Coronary artery (tissue), 2 donors: ENCODE measurements around the gene NIPBL.
"Not testable (repeated sequence)": the region's sequence is repeated elsewhere in the genome, so short reads cannot be mapped to it uniquely, and the experiment has no call there.

Experiments used
- DNase-seq: peaks from one replicate; pipeline ENCODE4 v3.0.0-alpha.2; 2017; ENCODE audit warnings: low spot score
- H3K27ac ChIP-seq, 2 donors: fragments of 200-600 bp; sonication (generic); one replicate each; pipeline ENCODE4 v1.5.1; 2016 to 2019
- H3K4me3 ChIP-seq: fragments of 200-600 bp; sonication (generic); 2 replicates; pipeline ENCODE4 v1.5.1; 2016; ENCODE audit warnings: mild to moderate bottlenecking, moderate library complexity
- CTCF ChIP-seq: fragments of 200-600 bp; sonication (generic); IDR thresholded peaks from one replicate; pipeline ENCODE4 v1.5.1; 2019; ENCODE audit warnings: antibody characterized with exemption

The NIPBL gene

GRCh38 chr5:36844305-36844704 is 32.3 kb upstream of the NIPBL start:
- H3K27ac ChIP-seq, result no peak overlapping the region
- TF ChIP-seq CTCF, result no peak
- H3K4me3 ChIP-seq, result no peak overlapping the region
- no peak for DNase-seq

GRCh38 chr5:36848545-36848944 is 28.0 kb upstream of the NIPBL start:
- H3K27ac ChIP-seq, H3K4me3 ChIP-seq, DNase-seq: not testable (repeated sequence)

GRCh38 chr5:36852903-36853302 is 23.7 kb upstream of the NIPBL start:
- H3K27ac ChIP-seq, DNase-seq, H3K4me3 ChIP-seq: not testable (repeated sequence)

GRCh38 chr5:36854402-36855140 is 22.0 kb upstream of the NIPBL start:
- DNase-seq, result no peak
- Histone ChIP-seq H3K4me3 (no peak overlapping the region), H3K27ac (no peak overlapping the region)
- no peak for TF ChIP-seq CTCF

GRCh38 chr5:36855141-36855495 is 21.5 kb upstream of the NIPBL start:
- no peak overlapping the region for H3K27ac ChIP-seq
- no peak for TF ChIP-seq CTCF
- H3K4me3 ChIP-seq, result no peak overlapping the region
- DNase-seq, result no peak

- no peak for DNase-seq
- Histone ChIP-seq H3K4me3 (no peak overlapping the region), H3K27ac (no peak overlapping the region)
- TF ChIP-seq CTCF, result no peak
These were observed 14.7 kb upstream of the NIPBL start for GRCh38 chr5:36861871-36862270.

- Histone ChIP-seq H3K4me3 (no peak overlapping the region), H3K27ac (no peak overlapping the region)
- peak; percentile 37 for TF ChIP-seq CTCF
- DNase-seq, result no peak
These were observed 6.0 kb upstream of the NIPBL start for GRCh38 chr5:36870399-36871040.

- Histone ChIP-seq H3K27ac (no peak overlapping the region), H3K4me3 (peak overlapping the region; percentile 88)
- TF ChIP-seq CTCF, result no peak
- DNase-seq, result no peak
These were observed 2.1 kb upstream of the NIPBL start for GRCh38 chr5:36874465-36874864.
